SK-N-DZ (cell line): ENCODE data around the gene NHLH2.
A peak's percentile ranks its signal among the peaks of the same experiment; 100 is the strongest.

Source experiments
- DNase-seq: peaks from one replicate; pipeline ENCODE4 v3.0.0-alpha.2; 2015; ENCODE audit warnings: low spot score

The NHLH2 gene

DNA sequence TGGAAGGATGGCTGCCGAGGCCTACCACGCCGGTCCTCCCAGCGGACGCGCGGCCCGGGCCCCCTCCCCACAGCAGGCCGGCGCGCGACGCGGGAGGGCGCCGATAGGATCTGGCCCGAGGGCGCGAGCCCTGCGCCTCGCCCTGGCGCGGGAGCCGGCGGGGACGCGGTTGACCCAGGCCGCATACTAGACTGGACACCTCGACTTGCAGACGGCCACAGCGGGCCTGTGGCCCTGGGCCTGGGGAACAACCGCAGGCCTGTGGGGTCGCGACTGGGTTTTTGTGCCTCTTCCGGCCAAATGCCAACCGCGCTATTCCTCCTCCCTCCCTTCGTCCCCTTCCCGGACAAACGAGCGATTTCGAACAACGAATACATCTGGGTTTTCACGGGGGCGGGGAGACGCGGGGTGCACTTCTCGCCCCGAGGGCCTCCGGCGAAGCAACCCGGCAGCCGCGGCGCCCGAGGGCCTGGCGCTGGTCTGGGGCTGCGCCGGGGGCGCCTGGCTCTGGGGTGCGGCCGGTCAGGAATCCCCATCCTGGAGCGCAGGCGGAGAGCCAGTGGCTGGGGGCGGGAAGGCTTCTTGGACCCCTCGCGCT lies 2.4 kb downstream of the NHLH2 start:
- no peak for DNase-seq

- DNase-seq = no peak
Observed at GRCh38 chr1:115837740-115838421, 3.0 kb downstream of the NHLH2 start.

DNA sequence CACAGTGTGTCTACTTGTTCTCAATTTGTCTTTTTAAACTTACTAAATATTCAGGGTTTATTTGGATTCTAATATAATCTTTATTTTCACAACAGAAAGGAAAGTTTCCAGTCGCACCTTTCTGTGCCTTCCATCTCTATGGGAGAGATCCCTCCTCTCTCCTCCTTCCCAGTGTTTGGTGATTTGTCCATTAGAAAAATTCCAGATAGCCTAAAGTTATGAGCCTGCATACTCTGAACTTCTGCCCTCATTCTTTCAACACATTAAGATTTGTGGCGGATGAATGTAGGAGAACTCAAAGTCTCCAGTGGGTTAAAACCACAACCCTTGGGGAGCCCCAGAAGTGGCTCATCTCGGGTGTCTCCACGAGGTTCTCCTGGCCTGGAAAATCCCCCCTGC lies 3.6 kb downstream of the NHLH2 start:
- no peak for DNase-seq

DNA sequence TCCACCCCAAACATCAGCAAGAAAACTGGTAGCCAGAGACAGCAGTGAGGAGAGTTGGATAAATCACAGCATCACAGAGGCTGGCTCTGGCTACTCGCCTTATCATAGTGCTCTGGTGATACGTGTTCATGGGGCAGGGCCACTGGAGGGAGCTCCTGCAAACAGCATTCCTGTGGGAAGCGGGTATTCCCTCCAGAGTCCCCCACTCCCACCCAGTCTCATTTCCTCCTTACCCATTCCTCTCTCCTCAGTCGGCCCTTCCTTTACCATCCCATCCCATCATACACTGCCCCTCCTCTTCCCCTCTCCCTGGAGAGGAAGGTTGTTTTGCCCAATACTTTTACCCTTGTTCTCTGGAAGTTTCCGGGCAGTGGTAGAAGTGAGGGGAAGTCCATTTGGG lies 7.1 kb downstream of the NHLH2 start:
- no peak for DNase-seq

DNA sequence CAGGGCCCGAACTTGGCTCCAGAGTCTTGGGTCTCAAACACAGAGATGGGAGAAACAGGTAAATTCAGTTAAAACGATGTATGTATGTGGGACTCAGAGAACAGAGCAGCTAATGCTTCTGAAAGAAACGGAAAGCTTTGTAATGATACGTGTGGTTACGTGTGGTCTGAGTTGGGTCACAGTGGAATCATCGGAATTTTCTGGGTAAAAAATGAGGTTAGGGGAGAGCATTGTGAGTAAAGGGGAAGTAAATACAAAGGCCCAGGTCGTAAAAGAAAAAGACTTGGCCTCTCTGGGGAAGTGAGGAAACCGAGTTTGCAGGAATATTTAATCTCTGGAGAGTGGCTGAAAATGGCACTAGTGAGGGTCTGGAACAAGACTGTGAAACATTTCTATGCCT lies 8.3 kb downstream of the NHLH2 start:
- DNase-seq = no peak

GRCh38 chr1:115830963-115831362 lies 10.0 kb downstream of the NHLH2 start:
- DNase-seq = no peak

- no peak for DNase-seq
Observed at GRCh38 chr1:115829947-115830346, 11.0 kb downstream of the NHLH2 start.

DNA sequence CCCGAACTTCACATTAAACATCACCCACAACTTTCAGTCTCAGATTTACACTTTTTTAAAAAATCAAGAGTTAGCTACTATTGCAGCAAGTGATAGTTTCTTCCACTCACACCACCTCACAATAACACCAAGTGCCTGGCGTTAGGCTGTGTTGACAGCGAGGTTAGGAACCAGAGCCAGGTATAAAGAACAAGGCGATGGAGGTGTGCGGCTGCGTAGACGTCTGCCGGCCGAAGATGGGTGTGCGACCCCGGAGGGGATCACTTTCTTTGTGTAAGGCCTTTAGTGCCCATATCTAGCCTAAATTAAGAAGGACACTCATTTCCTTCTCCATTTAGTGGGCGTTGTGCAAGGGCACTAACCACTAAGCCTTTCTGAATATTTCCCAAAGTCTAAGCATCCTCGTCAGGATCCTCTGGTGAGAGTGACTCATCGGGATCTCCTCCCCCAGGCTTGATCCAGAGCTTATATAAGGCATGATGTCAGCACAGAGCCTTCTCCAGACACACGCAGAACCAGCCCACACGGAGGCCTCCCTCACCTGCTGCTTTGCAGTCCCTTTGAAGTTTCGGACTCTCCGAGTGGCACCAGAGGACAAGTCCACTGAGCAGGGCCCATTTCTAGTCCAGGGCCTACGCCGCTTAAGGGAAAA lies 11.8 kb downstream of the NHLH2 start:
- DNase-seq = no peak

DNA sequence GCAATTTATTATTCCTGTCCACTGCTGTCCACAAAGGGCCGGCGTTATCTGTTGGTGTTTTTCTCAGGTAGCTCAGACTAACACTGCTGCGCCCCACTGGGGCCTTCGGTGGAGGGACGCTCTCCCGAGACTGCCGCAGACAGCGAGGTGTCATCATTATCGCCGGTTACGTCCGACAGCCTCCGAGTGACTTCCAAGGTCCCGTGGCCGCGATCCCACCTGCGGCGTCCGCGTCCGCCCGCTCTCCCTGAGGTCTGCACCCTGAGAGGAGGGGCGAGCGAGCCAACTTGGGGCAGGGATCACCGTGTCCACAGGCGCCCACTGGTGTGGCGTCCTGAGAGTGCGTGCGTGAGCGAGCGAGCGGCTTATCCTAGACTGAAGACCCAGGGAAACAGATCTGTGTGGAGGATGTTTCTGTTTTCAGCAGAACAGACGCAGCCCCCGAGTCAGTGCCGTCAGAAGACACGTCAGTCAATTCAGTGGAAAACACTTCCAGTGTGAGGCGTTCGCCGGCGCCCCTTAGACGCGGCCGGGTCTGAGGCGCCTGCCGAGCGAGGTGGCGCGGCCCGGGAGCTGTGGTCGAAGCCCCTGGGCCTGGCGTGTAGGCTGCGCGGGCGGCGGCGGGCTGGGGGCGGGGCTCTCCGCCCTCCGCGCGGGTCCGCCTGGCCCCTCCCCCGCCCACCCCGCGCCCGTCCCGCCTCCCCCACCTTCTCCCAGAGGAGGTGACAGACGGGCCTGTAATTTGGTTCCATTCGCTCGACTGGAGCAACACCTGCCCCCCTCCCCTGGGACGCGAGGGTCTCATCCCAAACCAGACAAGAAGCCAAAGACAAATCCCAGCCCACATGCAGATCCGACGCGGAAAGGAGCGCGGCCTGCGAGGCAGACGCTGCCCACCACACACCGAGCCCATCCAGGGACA lies 12.6 kb downstream of the NHLH2 start:
- no peak for DNase-seq

GRCh38 chr1:115827452-115828044 lies 13.4 kb downstream of the NHLH2 start:
- DNase-seq = no peak

- DNase-seq = no peak
Observed at GRCh38 chr1:115826628-115827027, 14.3 kb downstream of the NHLH2 start.

DNA sequence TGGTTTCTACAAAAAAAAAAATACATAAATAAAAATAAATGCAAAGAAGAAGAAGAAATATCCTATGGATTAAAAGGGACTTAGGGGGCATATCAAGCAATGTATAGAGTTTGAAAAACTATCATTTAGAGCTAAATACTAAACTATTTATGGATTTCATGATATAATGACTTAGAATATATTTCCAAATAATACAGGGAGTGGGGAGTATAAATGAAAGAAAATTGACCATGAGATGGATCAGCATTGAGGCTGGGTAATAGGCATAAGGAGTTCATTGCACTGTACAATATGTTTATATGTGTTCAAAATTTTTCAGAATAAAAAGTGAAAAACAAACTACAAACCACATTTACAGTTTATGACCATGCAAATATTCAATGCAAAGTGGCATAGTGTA lies 18.8 kb downstream of the NHLH2 start:
- no peak for DNase-seq

- no peak for DNase-seq
Observed at GRCh38 chr1:115815694-115816093, 25.2 kb downstream of the NHLH2 start.

DNA sequence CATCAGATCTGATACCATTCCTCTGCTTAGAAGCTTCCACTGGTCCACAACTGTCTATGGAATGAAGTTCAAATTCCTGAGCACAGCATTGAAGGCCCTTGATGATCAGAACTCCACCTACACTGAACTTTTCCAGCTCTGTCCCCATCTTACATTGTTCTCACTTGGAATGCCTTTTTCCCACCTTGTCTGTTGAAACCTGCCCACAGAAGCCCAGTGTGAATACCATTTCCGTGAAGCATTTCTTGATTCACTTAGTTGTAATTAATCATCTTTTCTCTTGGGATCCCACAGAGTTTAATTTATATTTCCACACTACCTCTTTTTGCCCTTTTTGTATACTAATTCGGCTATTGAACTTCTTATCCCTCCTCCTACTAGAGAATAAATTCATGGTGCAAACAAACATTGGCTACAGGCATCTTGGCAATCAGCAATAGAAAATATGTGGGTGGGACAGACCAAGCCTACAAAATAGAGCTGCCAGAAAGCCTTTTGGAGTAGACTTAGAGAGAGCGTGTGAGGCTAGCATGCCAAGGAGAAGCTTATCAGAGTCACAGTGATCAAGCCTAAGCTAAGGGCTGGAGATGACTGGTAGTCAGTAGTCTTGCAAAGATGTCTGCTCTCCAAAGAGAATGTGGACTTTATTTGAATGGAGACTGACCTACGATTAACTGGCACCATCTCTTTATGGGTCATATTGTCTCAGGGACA lies 26.1 kb downstream of the NHLH2 start:
- no peak for DNase-seq

DNA sequence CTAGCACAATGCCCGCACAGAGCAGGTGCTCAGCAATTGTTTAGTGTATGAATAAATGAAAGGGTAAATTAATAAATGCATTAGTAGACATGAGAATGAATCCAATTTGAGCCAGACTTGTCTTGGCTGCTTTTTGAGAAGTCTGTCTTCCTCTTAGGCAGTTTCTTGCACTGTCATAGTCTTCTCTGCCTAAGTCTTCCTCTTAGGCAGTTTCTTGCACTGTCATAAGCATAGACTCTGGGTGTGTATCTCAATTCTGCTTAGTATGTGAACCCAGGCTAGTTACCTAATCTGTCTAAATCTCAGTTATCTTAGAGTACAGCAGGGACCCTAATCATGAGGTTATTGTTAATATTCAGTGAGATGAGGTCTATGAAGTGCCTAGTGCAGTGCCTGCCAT lies 27.2 kb downstream of the NHLH2 start:
- DNase-seq = no peak

- DNase-seq = no peak
Observed at GRCh38 chr1:115811140-115811828, 29.6 kb downstream of the NHLH2 start.

GRCh38 chr1:115810609-115811008 lies 30.3 kb downstream of the NHLH2 start:
- DNase-seq = no peak

DNA sequence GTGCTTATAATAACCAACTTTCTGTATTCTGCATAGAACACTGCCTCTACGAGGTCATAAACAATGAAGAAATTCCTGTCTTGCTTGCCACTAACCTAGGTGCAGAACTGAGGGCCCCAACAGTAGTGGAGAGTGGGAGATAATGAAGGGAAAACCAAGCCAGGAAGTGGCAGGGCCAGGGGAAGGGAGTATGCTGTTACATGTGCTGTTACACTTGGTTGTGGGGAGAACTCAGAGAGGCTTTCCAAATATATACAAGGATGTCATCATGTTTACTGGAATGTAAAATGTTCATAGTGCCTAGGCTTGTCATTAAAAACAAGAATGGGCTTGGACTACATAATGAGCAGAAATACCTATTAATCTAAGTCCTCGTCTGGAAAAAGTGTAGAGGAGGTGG lies 31.1 kb downstream of the NHLH2 start:
- no peak for DNase-seq

DNA sequence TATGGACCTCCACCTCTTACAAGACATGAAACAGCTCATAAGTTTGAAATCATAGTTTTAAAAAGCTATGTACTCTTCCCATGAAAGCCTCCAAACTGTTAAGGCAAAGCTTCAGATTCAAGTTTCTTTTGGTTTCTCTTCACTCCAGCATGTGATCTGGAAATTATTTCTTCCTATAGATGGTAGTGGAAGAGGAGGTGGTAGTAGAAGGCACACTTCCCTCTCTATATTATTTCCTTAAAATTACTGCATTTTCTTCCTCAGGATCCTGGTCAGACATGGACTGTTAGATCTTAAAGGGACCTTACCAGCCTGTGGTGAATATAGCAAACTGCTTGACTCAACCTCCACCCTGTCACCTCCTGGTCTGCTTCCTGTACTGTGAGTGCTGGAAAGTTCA lies 31.9 kb downstream of the NHLH2 start:
- DNase-seq = no peak

DNA sequence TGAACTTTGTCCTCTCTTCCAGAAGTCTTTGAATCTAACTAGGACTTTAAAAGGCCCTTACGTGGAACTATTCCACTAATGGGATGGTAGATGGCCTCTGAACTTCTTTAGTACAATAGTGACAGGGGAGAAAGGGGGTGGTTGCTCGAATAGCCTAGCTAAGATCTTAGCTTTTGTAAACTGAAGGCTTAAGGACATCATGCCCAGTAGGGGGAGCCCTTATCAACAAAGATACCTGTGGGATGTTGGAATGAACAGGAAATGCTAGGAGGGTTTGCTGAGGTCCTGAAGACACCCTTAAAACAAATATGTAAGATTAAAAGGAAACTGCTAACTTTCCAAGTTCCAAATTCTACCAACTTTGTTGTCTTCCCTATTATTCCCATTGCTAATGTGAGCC lies 33.2 kb downstream of the NHLH2 start:
- DNase-seq = peak; percentile 47
